Measurements from ENCODE around the gene TMC1.
"Not testable (repeated sequence)": the region's sequence is repeated elsewhere in the genome, so short reads cannot be mapped to it uniquely, and the experiment has no call there.

The TMC1 gene

GRCh38 chr9:72826996-72827949 is 305.9 kb downstream of the TMC1 start:
- DNase-seq (ENCODE audit: low read depth): no peak

DNA sequence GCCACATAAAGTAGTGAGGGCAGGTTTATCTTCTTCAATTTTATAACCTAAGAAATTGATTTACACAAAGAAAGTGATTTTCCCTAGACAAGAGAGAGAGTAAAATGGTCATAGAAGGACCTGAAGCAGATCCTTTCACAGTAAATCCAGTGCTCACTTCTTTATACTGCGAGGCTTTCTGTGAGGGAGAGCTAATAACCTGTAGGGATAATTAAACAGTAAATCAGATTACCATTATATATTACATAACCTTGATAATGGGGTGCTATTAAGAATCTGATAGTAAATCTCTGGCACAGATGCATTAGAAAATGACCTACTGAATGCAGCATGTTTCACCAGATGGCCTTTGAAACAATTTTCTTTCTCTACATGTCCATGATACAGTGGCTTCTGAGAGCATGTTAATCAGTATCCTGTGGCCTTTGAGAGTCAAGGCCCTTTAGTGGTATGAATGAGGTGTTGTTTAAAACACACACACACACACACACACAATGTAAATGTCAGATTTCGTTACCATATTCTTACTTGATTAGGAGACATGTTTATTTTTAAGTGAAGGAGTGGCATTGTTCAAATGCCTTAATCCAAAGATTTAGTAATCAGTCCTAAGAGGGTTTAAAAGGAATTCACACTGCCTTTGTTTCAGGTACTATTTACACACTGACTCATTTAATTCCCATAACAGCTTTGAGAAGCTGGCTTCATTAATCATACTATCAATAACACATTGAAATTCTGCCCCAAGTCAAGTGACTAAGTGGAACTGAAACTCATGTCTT is 306.7 kb downstream of the TMC1 start:
- no peak for DNase-seq (ENCODE audit: low read depth)

DNA sequence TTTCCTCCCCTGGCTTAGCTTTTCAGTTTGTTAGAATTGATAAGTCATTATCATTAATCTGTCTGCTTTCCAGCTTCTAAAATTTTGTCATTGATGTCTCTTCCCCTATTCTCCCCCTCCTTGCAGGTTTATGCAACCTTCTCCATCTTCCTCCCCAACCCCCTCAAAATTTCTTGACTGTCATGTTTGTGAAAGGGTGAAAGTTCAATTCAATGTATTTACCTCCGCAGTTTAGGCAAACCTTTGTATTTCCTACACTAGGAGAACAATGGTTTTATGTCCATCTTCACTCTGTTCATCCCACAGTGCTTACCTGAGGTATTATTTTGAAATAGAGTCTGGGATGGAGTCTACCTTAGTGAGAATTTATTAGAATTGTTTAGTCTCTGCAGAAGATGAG is 313.6 kb downstream of the TMC1 start:
- DNase-seq (ENCODE audit: low read depth): no peak

GRCh38 chr9:72836790-72837189 is 315.4 kb downstream of the TMC1 start:
- no peak for DNase-seq (ENCODE audit: low read depth)

- DNase-seq (ENCODE audit: low read depth): no peak
These were observed 317.7 kb downstream of the TMC1 start for GRCh38 chr9:72839085-72839484.

DNA sequence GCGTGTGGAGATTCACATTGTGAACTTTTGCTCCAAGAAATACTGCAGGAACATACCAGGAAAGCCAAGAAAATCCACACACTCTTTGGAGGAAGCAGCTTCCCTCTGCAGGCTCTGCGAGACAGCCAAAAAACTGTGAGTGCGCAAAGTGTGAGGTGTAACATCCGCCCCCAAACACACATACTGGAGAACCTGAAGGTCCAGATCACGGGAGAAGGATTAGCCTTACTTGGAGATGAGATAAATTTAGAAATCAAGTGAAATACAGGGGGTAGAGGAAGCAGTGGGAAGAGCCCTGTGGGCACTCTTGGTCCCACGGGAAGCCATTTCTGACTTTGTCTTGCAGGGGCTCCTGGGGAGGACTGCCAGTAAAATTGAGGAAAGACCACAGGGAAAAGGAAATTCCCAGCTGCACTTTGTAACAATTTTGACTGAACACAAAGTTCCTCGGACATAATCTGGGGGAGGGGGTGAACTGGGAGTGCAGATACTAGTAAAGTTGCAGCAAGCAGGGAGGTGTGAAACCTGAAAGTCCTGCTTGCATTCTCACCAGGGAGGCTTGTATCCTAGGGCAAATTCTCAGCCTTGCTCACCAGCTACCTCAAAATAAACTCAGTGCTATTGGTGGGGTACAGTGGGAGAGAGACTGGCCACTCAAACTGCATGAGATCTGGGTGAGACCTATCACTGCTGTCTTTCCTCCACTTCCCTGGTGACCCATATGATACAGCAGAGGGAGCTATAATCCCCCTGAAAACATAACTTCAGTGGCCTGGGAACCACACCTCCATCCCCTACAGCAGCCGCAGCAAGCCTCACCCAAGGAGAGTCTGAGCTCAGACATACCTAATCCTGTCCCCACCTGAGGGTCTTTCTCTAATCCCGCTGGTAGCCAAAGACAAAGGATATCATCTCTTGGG is 322.4 kb downstream of the TMC1 start:
- no peak for DNase-seq (ENCODE audit: low read depth)

GRCh38 chr9:72844440-72844768 is 323.0 kb downstream of the TMC1 start:
- no peak for DNase-seq (ENCODE audit: low read depth)

- DNase-seq (ENCODE audit: low read depth): not testable (repeated sequence)
These were observed 323.6 kb downstream of the TMC1 start for GRCh38 chr9:72845052-72845451.

GRCh38 chr9:72850209-72850608 is 328.8 kb downstream of the TMC1 start:
- not testable (repeated sequence) for DNase-seq (ENCODE audit: low read depth)

GRCh38 chr9:72855321-72855720 is 333.9 kb downstream of the TMC1 start:
- no peak for DNase-seq (ENCODE audit: low read depth)

DNA sequence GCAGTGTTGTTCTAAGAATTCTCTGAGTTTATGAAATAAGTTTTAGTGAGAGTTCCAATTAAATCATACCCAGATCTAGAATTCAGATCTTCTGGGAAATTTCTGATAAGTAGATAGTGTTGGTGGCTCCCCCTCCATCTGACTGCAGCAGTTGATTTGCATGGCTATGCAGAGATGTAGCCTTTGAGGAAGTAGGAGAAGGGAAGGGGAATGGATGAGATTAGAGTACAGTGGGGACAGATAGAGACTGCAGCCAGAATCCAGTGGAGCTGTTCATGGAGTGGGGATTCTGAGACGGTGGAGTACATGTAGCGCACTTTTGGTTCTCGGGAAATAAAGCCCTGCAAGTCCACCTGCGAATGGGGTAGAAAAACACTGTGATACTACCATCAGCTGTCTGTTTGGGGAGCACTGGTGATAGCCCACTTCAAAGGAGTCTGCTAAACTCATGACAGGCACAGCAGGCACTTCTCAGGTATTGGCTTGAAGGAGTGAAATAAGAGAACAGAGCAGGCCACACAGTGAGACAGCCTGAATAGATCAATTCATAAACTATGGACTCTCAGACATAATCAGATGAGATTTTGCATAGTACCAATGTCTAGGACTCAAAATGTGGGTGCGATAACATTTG is 334.6 kb downstream of the TMC1 start:
- DNase-seq (ENCODE audit: low read depth): no peak

- no peak for DNase-seq (ENCODE audit: low read depth)
These were observed 335.7 kb downstream of the TMC1 start for GRCh38 chr9:72856972-72857623.

GRCh38 chr9:72857624-72857996 is 336.2 kb downstream of the TMC1 start:
- no peak for DNase-seq (ENCODE audit: low read depth)

DNA sequence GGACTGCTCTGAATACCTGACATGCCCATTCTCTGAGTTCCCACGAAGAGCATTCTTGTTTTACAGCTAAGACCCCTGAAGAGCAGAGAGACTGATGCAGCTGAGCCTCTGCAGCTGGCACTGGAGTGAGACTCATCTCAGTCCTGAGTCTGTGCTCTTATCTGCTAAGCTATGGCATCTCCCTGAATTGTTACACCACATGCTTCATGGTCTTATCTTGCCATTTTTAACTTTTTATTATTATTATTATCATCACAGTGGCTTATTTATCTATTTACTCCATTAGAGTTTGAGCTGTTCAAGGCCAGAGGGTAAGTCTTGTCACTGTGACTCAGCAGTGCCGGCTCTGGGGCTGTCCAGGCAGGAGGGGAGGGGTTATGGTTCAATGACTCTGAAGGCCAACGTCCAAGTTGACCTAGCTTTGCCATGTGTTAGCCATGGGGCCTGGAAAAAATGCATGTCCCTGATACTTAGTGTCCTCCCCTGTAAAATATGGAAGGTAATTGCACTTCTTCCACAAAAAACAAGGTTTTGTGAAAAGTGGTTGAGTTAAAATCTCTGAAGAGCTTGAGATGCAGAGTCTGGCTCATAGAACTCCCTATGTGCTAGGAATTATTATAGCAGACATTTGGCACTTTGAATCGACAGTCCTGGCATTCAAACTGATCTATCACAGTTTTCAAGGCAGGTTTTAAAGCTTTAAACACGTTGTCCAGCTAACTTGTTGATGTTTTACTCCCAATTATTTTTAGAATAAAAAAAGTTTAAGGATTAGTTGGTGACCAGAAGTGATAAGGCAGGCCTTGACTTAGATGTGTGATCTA is 336.9 kb downstream of the TMC1 start:
- no peak for DNase-seq (ENCODE audit: low read depth)

GRCh38 chr9:72862788-72863187 is 341.4 kb downstream of the TMC1 start:
- DNase-seq (ENCODE audit: low read depth): not testable (repeated sequence)

DNA sequence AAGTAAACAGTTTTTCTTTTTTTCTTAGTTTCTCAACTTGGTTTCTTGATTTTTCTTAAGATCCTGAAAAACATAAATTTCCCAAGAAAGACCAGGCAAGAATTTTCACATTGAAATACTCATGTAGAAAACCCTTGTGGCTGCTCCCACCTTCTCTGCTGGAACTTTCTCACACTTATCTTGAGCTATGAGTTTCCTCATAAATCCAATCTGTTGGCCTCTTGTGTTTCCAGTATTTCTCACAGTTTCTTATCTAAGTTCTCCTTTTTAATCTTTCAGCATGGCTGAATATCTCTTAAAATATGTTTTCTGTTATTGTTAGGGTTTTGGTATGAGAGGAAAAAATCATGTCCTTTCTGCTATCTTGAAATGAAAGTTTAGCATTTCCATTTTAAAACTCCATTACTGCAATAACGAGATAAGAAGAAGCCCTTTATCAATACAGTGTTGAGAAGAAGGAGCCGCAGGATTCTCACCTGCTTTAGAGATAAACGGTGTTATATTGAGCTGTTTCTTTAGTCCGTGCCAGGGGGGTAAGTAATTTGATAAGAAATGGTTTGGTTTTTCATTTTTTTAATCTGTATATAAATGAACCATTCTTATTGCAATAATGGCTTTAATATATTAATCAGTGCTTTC is 342.2 kb downstream of the TMC1 start:
- no peak for DNase-seq (ENCODE audit: low read depth)

DNA sequence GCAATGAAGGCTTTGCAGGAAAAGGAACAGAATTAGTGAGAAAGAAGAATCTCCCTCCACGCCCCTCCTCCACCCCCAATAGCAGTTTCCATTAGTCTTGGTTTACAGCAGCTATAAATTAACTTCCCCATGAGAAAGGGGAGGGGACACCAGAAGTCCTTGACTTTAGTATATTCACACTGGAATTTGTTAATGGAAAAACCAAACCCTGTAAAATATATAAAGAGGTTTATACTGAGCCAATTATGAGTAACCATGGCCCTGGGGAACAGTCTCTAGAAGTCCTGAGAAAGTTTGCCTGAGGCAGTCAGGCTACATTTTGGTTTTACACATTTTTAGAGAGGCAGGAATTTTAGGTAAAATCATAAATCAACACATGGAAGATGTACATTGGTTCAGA is 342.9 kb downstream of the TMC1 start:
- DNase-seq (ENCODE audit: low read depth): no peak

GRCh38 chr9:72871685-72872084 is 350.3 kb downstream of the TMC1 start:
- DNase-seq (ENCODE audit: low read depth): no peak

GRCh38 chr9:72872718-72873117 is 351.3 kb downstream of the TMC1 start:
- no peak for DNase-seq (ENCODE audit: low read depth)

DNA sequence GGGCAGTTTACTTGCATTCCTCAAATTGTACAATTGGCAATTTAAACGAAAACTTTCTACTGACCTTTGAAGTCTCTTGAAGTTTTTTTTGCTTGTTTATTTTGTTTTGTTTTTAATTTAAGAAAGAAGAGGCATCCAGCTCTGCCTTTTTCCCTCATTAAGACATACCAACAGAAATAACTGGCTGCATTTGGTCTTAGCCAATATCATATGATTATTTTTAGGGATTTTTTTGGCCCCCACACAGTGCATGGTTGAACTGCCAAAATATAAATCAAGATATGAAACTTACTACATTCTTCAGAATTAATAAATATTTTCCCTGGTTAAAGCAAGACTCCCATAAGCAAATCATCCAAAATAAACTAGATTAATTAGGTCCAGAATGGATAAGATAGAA is 352.0 kb downstream of the TMC1 start:
- DNase-seq (ENCODE audit: low read depth): no peak

Measured in CMK (cell line).